ENCODE data around the gene SAAL1. TPM values are rescaled to one million over a fixed set of nuclear protein-coding genes. Genes with fewer than 3 reads are reported as not detected.

Gene SAAL1
- total and polyA plus RNA-seq, 9 of the 15 experiments (the other 6 are each of a cell fraction or from before 2014, with no cell fraction given) = 38.9 to 77.5 (median 56.4) TPM

DNA sequence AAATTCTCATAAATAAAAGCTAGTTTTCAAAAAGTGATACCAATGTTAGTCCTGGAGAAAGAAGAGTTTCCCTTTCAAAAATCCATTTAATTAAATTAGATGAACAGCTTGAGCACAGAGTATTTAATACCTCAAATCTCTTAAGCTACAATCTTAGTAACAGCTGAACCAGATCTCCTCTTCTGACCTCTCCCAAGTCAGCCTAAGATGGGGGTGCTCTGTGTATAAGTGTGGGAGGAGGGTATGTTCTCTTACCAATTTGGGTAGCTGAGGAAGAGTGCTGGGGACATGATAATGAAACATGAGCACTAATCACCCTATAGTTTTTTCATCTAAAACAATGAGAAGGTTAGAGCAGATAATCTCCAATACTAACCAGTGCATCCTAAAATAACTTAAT is 69.4 kb downstream of the SAAL1 start:
- Histone ChIP-seq H3K4me2 (ENCODE audit: insufficient read depth, low read length) (no peak overlapping the region), H3K4me1 (replicated peaks in 1 of 2; ENCODE audit: control insufficient read depth in 2 of 2, insufficient read depth in 2 of 2, low read length in 2 of 2) (no peaks in the 10 kb centered on the region), H3K9me1 (ENCODE audit: control insufficient read depth, insufficient read depth, low read length) (no peaks in the 10 kb centered on the region), H2AFZ (ENCODE audit: low read depth, low read length) (no peak overlapping the region), H3K9me3 (replicated peaks; ENCODE audit: control insufficient read depth, insufficient read depth, low read depth, low read length) (no peaks in the 10 kb centered on the region), H4K20me1 (replicated peaks; ENCODE audit: control insufficient read depth, insufficient read depth, low read length) (no peaks in the 10 kb centered on the region), H3K79me2 (ENCODE audit: control insufficient read depth, insufficient read depth, low read length) (no peaks in the 10 kb centered on the region), H3K27me3 (ENCODE audit: control insufficient read depth in 2 of 2, insufficient read depth in 2 of 2, low read length in 2 of 2) (peaks cover 0 to 9% of the 10 kb centered on the region in 2 experiments; a peak in 2 of 5 replicates), H3K27ac (ENCODE audit: extremely low read depth, low read depth, low read length) (no peak overlapping the region), H3K9ac (ENCODE audit: insufficient read depth in 1 of 2, low read depth in 2 of 2, low read length in 2 of 2) (no peak overlapping the region), H3K36me3 (ENCODE audit: control insufficient read depth, insufficient read depth, low read length) (no peaks in the 10 kb centered on the region), H3K4me3 (no peak overlapping the region)
- BruUV-seq (replicated peaks) = no TSS peak
- DNase-seq (ENCODE audit: extremely low read depth in 1 of 4, low spot score in 3 of 4) (no peak), ATAC-seq (no peak), FAIRE-seq (no peak)
- in situ Hi-C loops (cut with MboI) = no loop called here
- POLR2A ChIA-PET = interaction anchor here (0.6 kb wide), 1 partner anchor 45 kb away, joined by 3 read pairs; no protein-coding TSS in a partner anchor
- intact Hi-C loops (cut with micrococcal nuclease) = no loop called here
- CTCF ChIA-PET (ENCODE audit: low intra/inter-chr PET ratio) = no interaction called here
- TF ChIP-seq SMC3 (conservative IDR thresholded peaks at IDR 0.05; ENCODE audit: insufficient read depth, low read depth, low read length) = no peak
- TF ChIP-seq, protein P1, sequence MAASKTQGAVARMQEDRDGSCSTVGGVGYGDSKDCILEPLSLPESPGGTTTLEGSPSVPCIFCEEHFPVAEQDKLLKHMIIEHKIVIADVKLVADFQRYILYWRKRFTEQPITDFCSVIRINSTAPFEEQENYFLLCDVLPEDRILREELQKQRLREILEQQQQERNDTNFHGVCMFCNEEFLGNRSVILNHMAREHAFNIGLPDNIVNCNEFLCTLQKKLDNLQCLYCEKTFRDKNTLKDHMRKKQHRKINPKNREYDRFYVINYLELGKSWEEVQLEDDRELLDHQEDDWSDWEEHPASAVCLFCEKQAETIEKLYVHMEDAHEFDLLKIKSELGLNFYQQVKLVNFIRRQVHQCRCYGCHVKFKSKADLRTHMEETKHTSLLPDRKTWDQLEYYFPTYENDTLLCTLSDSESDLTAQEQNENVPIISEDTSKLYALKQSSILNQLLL (CRISPR knock-in tag; IDR thresholded peaks at IDR 0.05; ENCODE audit: borderline replicate concordance) = no peak
- no peak for TF ChIP-seq C11orf30 (IDR thresholded peaks at IDR 0.05; ENCODE audit: low read depth)
- TF ChIP-seq ZNF232 (CRISPR knock-in tag; IDR thresholded peaks at IDR 0.05) = no peak
- TF ChIP-seq TCFL5 (CRISPR knock-in tag; conservative IDR thresholded peaks at IDR 0.05) = no peak
- TF ChIP-seq, protein P2, sequence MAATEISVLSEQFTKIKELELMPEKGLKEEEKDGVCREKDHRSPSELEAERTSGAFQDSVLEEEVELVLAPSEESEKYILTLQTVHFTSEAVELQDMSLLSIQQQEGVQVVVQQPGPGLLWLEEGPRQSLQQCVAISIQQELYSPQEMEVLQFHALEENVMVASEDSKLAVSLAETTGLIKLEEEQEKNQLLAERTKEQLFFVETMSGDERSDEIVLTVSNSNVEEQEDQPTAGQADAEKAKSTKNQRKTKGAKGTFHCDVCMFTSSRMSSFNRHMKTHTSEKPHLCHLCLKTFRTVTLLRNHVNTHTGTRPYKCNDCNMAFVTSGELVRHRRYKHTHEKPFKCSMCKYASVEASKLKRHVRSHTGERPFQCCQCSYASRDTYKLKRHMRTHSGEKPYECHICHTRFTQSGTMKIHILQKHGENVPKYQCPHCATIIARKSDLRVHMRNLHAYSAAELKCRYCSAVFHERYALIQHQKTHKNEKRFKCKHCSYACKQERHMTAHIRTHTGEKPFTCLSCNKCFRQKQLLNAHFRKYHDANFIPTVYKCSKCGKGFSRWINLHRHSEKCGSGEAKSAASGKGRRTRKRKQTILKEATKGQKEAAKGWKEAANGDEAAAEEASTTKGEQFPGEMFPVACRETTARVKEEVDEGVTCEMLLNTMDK (IDR thresholded peaks at IDR 0.05; ENCODE audit: borderline replicate concordance, insufficient read depth, low read depth, low read length, poor library complexity, severe bottlenecking) = no peak
- no peak for TF ChIP-seq ZNF146 (CRISPR knock-in tag; IDR thresholded peaks at IDR 0.05; ENCODE audit: unreplicated experiment)
- TF ChIP-seq ESRRA (IDR thresholded peaks at IDR 0.05; ENCODE audit: borderline replicate concordance, low read depth) = no peak
- no peak for TF ChIP-seq STAT5B (CRISPR knock-in tag; IDR thresholded peaks at IDR 0.05)
- TF ChIP-seq, protein P3, sequence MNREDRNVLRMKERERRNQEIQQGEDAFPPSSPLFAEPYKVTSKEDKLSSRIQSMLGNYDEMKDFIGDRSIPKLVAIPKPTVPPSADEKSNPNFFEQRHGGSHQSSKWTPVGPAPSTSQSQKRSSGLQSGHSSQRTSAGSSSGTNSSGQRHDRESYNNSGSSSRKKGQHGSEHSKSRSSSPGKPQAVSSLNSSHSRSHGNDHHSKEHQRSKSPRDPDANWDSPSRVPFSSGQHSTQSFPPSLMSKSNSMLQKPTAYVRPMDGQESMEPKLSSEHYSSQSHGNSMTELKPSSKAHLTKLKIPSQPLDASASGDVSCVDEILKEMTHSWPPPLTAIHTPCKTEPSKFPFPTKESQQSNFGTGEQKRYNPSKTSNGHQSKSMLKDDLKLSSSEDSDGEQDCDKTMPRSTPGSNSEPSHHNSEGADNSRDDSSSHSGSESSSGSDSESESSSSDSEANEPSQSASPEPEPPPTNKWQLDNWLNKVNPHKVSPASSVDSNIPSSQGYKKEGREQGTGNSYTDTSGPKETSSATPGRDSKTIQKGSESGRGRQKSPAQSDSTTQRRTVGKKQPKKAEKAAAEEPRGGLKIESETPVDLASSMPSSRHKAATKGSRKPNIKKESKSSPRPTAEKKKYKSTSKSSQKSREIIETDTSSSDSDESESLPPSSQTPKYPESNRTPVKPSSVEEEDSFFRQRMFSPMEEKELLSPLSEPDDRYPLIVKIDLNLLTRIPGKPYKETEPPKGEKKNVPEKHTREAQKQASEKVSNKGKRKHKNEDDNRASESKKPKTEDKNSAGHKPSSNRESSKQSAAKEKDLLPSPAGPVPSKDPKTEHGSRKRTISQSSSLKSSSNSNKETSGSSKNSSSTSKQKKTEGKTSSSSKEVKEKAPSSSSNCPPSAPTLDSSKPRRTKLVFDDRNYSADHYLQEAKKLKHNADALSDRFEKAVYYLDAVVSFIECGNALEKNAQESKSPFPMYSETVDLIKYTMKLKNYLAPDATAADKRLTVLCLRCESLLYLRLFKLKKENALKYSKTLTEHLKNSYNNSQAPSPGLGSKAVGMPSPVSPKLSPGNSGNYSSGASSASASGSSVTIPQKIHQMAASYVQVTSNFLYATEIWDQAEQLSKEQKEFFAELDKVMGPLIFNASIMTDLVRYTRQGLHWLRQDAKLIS (CRISPR knock-in tag; IDR thresholded peaks at IDR 0.05) = no peak
- TF ChIP-seq ZNF134 (CRISPR knock-in tag; conservative IDR thresholded peaks at IDR 0.05) = no peak
- no peak for TF ChIP-seq FOXP1 (CRISPR knock-in tag; IDR thresholded peaks at IDR 0.05)
- TF ChIP-seq NUFIP1 (IDR thresholded peaks at IDR 0.05; ENCODE audit: partially characterized antibody) = no peak
- no peak for TF ChIP-seq BCOR (IDR thresholded peaks at IDR 0.05)
- TF ChIP-seq ZNF184 (CRISPR knock-in tag; IDR thresholded peaks at IDR 0.05) = no peak
- no peak for TF ChIP-seq MEF2D (tag; conservative IDR thresholded peaks at IDR 0.05; ENCODE audit: low read depth)
- no peak for TF ChIP-seq ZNF3 (CRISPR knock-in tag; IDR thresholded peaks at IDR 0.05)
- TF ChIP-seq, protein P4, sequence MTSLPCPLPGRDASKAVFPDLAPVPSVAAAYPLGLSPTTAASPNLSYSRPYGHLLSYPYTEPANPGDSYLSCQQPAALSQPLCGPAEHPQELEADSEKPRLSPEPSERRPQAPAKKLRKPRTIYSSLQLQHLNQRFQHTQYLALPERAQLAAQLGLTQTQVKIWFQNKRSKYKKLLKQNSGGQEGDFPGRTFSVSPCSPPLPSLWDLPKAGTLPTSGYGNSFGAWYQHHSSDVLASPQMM (CRISPR knock-in tag; IDR thresholded peaks at IDR 0.05) = no peak
